C4-2B (cell line): ENCODE results near the gene ELMO1.

Experiments used
- ZFX ChIP-seq: fragments of 450-650 bp; IDR thresholded peaks from 2 replicates; pipeline ENCODE4 v1.6.1; 2017
- TF ChIP-seq, protein P1 (sequence below): fragments of 450-650 bp; conservative IDR thresholded peaks from 2 replicates; pipeline ENCODE4 v1.5.1; 2017; ENCODE audit warnings: mild to moderate bottlenecking

GRCh38 chr7:37113661-37114355, 334.9 kb downstream of the ELMO1 start:
- TF ChIP-seq, protein P1, sequence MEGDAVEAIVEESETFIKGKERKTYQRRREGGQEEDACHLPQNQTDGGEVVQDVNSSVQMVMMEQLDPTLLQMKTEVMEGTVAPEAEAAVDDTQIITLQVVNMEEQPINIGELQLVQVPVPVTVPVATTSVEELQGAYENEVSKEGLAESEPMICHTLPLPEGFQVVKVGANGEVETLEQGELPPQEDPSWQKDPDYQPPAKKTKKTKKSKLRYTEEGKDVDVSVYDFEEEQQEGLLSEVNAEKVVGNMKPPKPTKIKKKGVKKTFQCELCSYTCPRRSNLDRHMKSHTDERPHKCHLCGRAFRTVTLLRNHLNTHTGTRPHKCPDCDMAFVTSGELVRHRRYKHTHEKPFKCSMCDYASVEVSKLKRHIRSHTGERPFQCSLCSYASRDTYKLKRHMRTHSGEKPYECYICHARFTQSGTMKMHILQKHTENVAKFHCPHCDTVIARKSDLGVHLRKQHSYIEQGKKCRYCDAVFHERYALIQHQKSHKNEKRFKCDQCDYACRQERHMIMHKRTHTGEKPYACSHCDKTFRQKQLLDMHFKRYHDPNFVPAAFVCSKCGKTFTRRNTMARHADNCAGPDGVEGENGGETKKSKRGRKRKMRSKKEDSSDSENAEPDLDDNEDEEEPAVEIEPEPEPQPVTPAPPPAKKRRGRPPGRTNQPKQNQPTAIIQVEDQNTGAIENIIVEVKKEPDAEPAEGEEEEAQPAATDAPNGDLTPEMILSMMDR: no peak
- TF ChIP-seq ZFX: no peak
